Endothelial cell of umbilical vein (primary cell): ENCODE data around the gene FXYD6. TPM values are rescaled to one million over a fixed set of nuclear protein-coding genes. Genes with fewer than 3 reads are reported as not detected.

Experiments used
- BruUV-seq: library from RNA; stranded (reverse); fragments of 400-500 nt; replicated peaks from 2 replicates; lab custom pipeline; 2021; lab: Mats Ljungman, UMichigan
- CTCF ChIA-PET: fragments of 300-600, 350-600 bp; sonication (Branson Sonifier 250); formaldehyde crosslinking; loops from one replicate; lab custom pipeline; 2021; ENCODE audit warnings: antibody characterized with exemption, inconsistent platforms; lab: Charles Lee
- POLR2A ChIA-PET: fragments of 300-600, 350-600 bp; sonication (Branson Sonifier 250); formaldehyde crosslinking; loops from one replicate; lab custom pipeline; 2021; ENCODE audit warnings: antibody characterized with exemption, inconsistent platforms; lab: Charles Lee
- DNase-seq: peaks from one replicate; pipeline ENCODE4 v3.0.0-alpha.2; 2011; ENCODE audit warnings: low read depth, low spot score
- FAIRE-seq: peaks from 2 replicates; lab custom pipeline; 2011; peaks lifted over from hg19 to GRCh38; lab: Jason Lieb, UNC
- H2AFZ ChIP-seq: 2 replicates; pipeline ENCODE4 v1.6.0; 2012; ENCODE audit warnings: low read depth, low read length, control low read depth, inconsistent platforms
- H3K27ac ChIP-seq: 2 replicates; pipeline ENCODE4 v1.5.1; 2011; ENCODE audit warnings: low read depth, mild to moderate bottlenecking, control low read depth, low read length, moderate library complexity; ENCODE audit not compliant: insufficient read depth
- H3K27me3 ChIP-seq, 2 experiments: 2 replicates each; pipeline versions ENCODE4 v1.6.0 to v1.6.1; 2011; ENCODE audit warnings: low read length in 2 of 2, mixed read lengths in 1 of 2; ENCODE audit not compliant: control insufficient read depth in 2 of 2, insufficient read depth in 2 of 2
- H3K36me3 ChIP-seq, 2 experiments: 2 replicates in 1 of 2; 3 replicates in 1 of 2; pipeline ENCODE4 v1.5.1; 2011; ENCODE audit warnings: low read length in 2 of 2, mild to moderate bottlenecking in 1 of 2, moderate library complexity in 1 of 2; ENCODE audit not compliant: control insufficient read depth in 2 of 2, insufficient read depth in 2 of 2; ENCODE audit errors: extremely low read depth in 1 of 2
- H3K4me1 ChIP-seq: 3 replicates; pipeline ENCODE4 v1.5.1; 2011; ENCODE audit warnings: mild to moderate bottlenecking, low read length; ENCODE audit not compliant: control insufficient read depth, insufficient read depth; ENCODE audit errors: extremely low read depth
- H3K4me2 ChIP-seq: 2 replicates; pipeline ENCODE4 v1.6.1; 2011; ENCODE audit warnings: low read length, control low read depth, mixed read lengths; ENCODE audit not compliant: insufficient read depth
- H3K4me3 ChIP-seq, 3 experiments: fragments of 200-600 bp in 1 of 3; sonication (generic), shearing (Covaris generic) in 1 of 3; replicated peaks in 1 of 3; 2 replicates each; pipeline ENCODE4 v1.5.1; 2011 to 2016; ENCODE audit warnings: control low read depth in 3 of 3, low read length in 3 of 3, mild to moderate bottlenecking in 2 of 3, inconsistent platforms in 1 of 3, low read depth in 1 of 3, moderate library complexity in 1 of 3; ENCODE audit not compliant: insufficient read depth in 1 of 3
- H3K79me2 ChIP-seq: 2 replicates; pipeline ENCODE4 v1.6.0; 2012; ENCODE audit warnings: low read length, inconsistent platforms; ENCODE audit not compliant: control insufficient read depth, insufficient read depth
- H3K9ac ChIP-seq: replicated peaks from 2 replicates; pipeline ENCODE3; 2011; ENCODE audit warnings: low read length, control low read depth; ENCODE audit not compliant: insufficient read depth; ENCODE audit errors: extremely low read depth
- H3K9me1 ChIP-seq: replicated peaks from 3 replicates; pipeline ENCODE4 v1.6.0; 2011; ENCODE audit warnings: mild to moderate bottlenecking, low read length; ENCODE audit not compliant: control insufficient read depth, insufficient read depth; ENCODE audit errors: extremely low read depth
- H3K9me3 ChIP-seq: replicated peaks from 2 replicates; pipeline ENCODE4 v1.5.1; 2012; ENCODE audit warnings: low read length, inconsistent platforms; ENCODE audit not compliant: control insufficient read depth, insufficient read depth
- H4K20me1 ChIP-seq: replicated peaks from 2 replicates; pipeline ENCODE3; 2011; ENCODE audit warnings: mild to moderate bottlenecking, low read length; ENCODE audit not compliant: control insufficient read depth, insufficient read depth; ENCODE audit errors: extremely low read depth
- CTCF ChIP-seq, 2 donors: IDR thresholded peaks; 1 replicate in 1 of 2; 2 replicates in 1 of 2; pipeline ENCODE4 v1.5.1; 2011; ENCODE audit warnings: low read length in 2 of 2, mild to moderate bottlenecking in 2 of 2, moderate library complexity in 2 of 2, control low read depth in 1 of 2, inconsistent platforms in 1 of 2, low read depth in 1 of 2; ENCODE audit not compliant: insufficient read depth in 1 of 2; ENCODE audit errors: extremely low read depth in 1 of 2
- EZH2 ChIP-seq: IDR thresholded peaks from 2 replicates; pipeline ENCODE4 v1.6.1; 2012; ENCODE audit warnings: borderline replicate concordance, low read depth, mild to moderate bottlenecking, moderate library complexity, low read length, inconsistent platforms; ENCODE audit not compliant: severe bottlenecking
- FOS ChIP-seq: IDR thresholded peaks from 2 replicates; pipeline ENCODE4 v1.6.1; 2011; ENCODE audit warnings: mild to moderate bottlenecking, low read length, moderate library complexity, borderline replicate concordance; ENCODE audit not compliant: insufficient read depth
- GATA2 ChIP-seq: IDR thresholded peaks from 2 replicates; pipeline ENCODE4 v1.7.0; 2011; ENCODE audit warnings: low read depth, mild to moderate bottlenecking, moderate library complexity, mixed read lengths, low read length; ENCODE audit not compliant: insufficient read length, insufficient read depth
- JUN ChIP-seq: IDR thresholded peaks from 2 replicates; pipeline ENCODE4 v1.6.1; 2011; ENCODE audit warnings: borderline replicate concordance, low read depth; ENCODE audit not compliant: insufficient read length, insufficient read depth
- MYC ChIP-seq: IDR thresholded peaks from one replicate; pipeline ENCODE4 v1.6.1; 2011; ENCODE audit warnings: mild to moderate bottlenecking, low read depth, low read length
- POLR2A ChIP-seq: IDR thresholded peaks from 2 replicates; pipeline ENCODE4 v1.6.1; 2012; ENCODE audit warnings: low read depth, mild to moderate bottlenecking, control low read depth, low read length
- POLR2AphosphoS5 ChIP-seq: IDR thresholded peaks from 2 replicates; pipeline ENCODE4 v1.6.1; 2012; ENCODE audit warnings: low read depth, mild to moderate bottlenecking, control low read depth, low read length, moderate library complexity; ENCODE audit not compliant: insufficient read depth
- dilution Hi-C: fragments of 300-500 bp; cut with MboI; formaldehyde crosslinking; loops from one replicate; pipeline ENCODE4 v1.15.0; 2019; ENCODE audit warnings: low sequenced_read_pairs; ENCODE audit not compliant: extremely low pct_ligation_motif_present
- intact Hi-C: fragments of 100-400 bp; cut with micrococcal nuclease; formaldehyde crosslinking; loops from one replicate; pipeline ENCODE4 v1.10.0; 2022
- polyA plus RNA-seq, 4 experiments: library from polyadenylated mRNA; depleted of rRNA in 3 of 4; stranded (reverse) in 3 of 4; unstranded in 1 of 4; fragments of >200 nt; gene quantifications; 2 replicates each; pipeline versions ENCODE4 v1.2.1 to v1.2.3, GENCODE V29; 2011 to 2012; ENCODE audit warnings: missing spikeins in 1 of 4
- total RNA-seq: library from RNA; stranded (reverse); gene quantifications from 2 replicates; pipeline ENCODE4 v1.2.3, GENCODE V29; 2021
- TF ChIP-seq, protein P1 (sequence below): IDR thresholded peaks from 2 replicates; pipeline ENCODE4 v1.6.1; 2011; ENCODE audit not compliant: insufficient read depth, insufficient read length

Gene FXYD6
- total and polyA plus RNA-seq, 2 donors (not counting 3 experiments of a cell fraction or from before 2014, with no cell fraction given) = 1.4 to 8.7 TPM

DNA sequence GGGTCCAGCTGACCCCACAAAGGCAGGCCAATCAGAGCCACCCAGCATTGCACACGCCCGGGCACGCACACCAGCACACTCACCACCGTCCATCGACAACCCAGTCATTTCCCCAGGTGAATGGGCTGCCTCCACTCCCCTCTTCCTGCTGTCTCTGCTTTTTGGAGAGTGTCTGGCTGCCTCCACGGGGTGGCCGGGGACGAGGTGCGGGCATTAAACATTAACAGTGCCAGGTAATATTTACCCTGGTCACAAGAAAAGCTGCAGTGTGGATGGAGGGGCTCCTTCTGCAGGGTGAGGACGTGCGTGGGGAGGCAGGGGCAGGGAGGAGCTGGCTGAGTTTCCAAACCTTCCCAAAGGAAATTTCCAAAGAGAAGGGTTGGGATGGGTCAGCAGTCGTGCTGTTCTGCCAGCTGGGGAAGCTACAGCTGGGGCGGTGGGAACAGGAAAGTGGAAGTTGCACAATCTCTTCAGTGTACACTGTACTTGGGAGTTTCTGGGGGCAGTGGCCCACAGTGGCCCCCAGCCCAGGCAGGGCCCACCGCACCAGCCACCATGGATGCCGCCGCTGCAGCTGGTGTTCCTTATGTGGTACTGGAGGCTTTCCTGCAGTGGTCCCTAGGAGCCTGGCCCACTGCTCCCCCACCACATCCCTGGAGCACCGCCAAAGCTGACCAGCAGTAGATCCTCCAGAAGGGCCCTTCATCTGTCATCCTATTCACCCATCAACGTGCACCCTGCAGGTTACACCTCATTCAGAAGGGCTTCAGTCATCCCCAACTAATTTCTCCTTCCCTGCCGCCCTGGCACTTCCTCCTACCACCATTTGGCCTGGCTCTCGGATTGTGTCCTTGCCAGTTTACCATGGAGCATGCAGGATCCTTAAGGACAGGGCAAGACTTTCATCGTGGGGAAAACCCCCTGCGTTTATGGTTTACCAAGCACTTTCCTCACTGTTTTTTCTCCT is 51.6 kb downstream of the FXYD6 start, which contains the start of gene FXYD2:
FXYD2 (minus strand) TSS at position 174 of the 967 bp plus-strand sequence; CDS start at position 108, 66 bp downstream.
- Histone ChIP-seq H3K79me2 (no peaks in the 10 kb centered on the region), H3K36me3 (no peaks in the 10 kb centered on the region), H3K4me3 (no peak within 1 kb of the TSS), H3K27ac (peak within 1 kb of the TSS; percentile 94), H3K9ac (peak within 1 kb of the TSS; percentile 52), H3K4me1 (peaks cover 31% of the 10 kb centered on the region), H3K9me1 (no peaks in the 10 kb centered on the region), H2AFZ (peak within 1 kb of the TSS; percentile 83), H3K4me2 (peak within 1 kb of the TSS; percentile 47), H4K20me1 (no peaks in the 10 kb centered on the region), H3K9me3 (no peaks in the 10 kb centered on the region), H3K27me3 (no peaks in the 10 kb centered on the region)
- dilution Hi-C loops = no loop called here
- intact Hi-C loops = loop anchor here (1.0 kb wide), 1 partner anchor 19 kb away; no protein-coding TSS in a partner anchor
- TF ChIP-seq JUN = no peak
- no peak for TF ChIP-seq FOS
- TF ChIP-seq MYC = no peak
- TF ChIP-seq, protein P1, sequence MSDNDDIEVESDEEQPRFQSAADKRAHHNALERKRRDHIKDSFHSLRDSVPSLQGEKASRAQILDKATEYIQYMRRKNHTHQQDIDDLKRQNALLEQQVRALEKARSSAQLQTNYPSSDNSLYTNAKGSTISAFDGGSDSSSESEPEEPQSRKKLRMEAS = no peak
- TF ChIP-seq POLR2AphosphoS5 = no peak
- TF ChIP-seq EZH2 = no peak
- TF ChIP-seq CTCF (IDR thresholded peaks at IDR 0.05; ENCODE audit: extremely low read depth in 1 of 2, insufficient read depth in 1 of 2, low read depth in 1 of 2, low read length in 2 of 2) = no peak
- no peak for TF ChIP-seq POLR2A
- no peak for TF ChIP-seq GATA2
- BruUV-seq = no TSS peak
- ChIA-PET POLR2A (interaction anchor here (0.6 kb wide), 1 partner anchor 83 kb away, joined by 3 read pairs; no protein-coding TSS in a partner anchor), CTCF (interaction anchor here (1.0 to 12.2 kb wide), 10 partner anchors 13 to 228 kb away, joined by 3 to 520 read pairs (median 8); no protein-coding TSS in a partner anchor)
- FAIRE-seq = peak; percentile 42
- peak; percentile 44 for DNase-seq
